GM18511 (cell line): ENCODE results near the gene NUP214.
"Not testable (repeated sequence)": the region's sequence is repeated elsewhere in the genome, so short reads cannot be mapped to it uniquely, and the experiment has no call there.

Source experiments
- ATAC-seq: cut with Tn5 transposase; IDR thresholded peaks from one replicate; pipeline ENCODE4 v1.9.1; 2021; ENCODE audit warnings: mild to moderate bottlenecking, moderate library complexity; ENCODE audit not compliant: unreplicated experiment

NUP214 gene

GRCh38 chr9:131096269-131097125 is 28.9 kb upstream of the NUP214 start, which contains the start of gene AIF1L:
Gene AIF1L, plus strand, starts transcription at chr9:131096531. Its CDS starts 99 bp downstream, at chr9:131096630.
- ATAC-seq: no peak

- no peak for ATAC-seq
These were observed 28.0 kb upstream of the NUP214 start for GRCh38 chr9:131097126-131097947.

GRCh38 chr9:131097948-131098278 is 27.5 kb upstream of the NUP214 start:
- ATAC-seq: no peak

- ATAC-seq: no peak
These were observed 26.8 kb upstream of the NUP214 start for GRCh38 chr9:131098391-131099101.

- no peak for ATAC-seq
These were observed 26.2 kb upstream of the NUP214 start for GRCh38 chr9:131099102-131099606.

GRCh38 chr9:131099845-131100244 is 25.5 kb upstream of the NUP214 start:
- not testable (repeated sequence) for ATAC-seq

- no peak for ATAC-seq
These were observed 24.9 kb upstream of the NUP214 start for GRCh38 chr9:131100445-131100844.

GRCh38 chr9:131101207-131101964 is 24.0 kb upstream of the NUP214 start:
- no peak for ATAC-seq

GRCh38 chr9:131103024-131103423 is 22.4 kb upstream of the NUP214 start:
- ATAC-seq: no peak

GRCh38 chr9:131103535-131103934 is 21.9 kb upstream of the NUP214 start:
- ATAC-seq: no peak

GRCh38 chr9:131104016-131104740 is 21.2 kb upstream of the NUP214 start:
- ATAC-seq: no peak

- ATAC-seq: no peak
These were observed 19.4 kb upstream of the NUP214 start for GRCh38 chr9:131105952-131106351.

GRCh38 chr9:131107760-131108159 is 17.6 kb upstream of the NUP214 start:
- ATAC-seq: no peak

GRCh38 chr9:131111186-131111853 is 14.1 kb upstream of the NUP214 start:
- ATAC-seq: no peak

- no peak for ATAC-seq
These were observed 13.5 kb upstream of the NUP214 start for GRCh38 chr9:131111854-131112311.

- no peak for ATAC-seq
These were observed 12.8 kb upstream of the NUP214 start for GRCh38 chr9:131112374-131113154.

GRCh38 chr9:131113655-131114054 is 11.7 kb upstream of the NUP214 start:
- ATAC-seq: no peak

- ATAC-seq: no peak
These were observed 11.3 kb upstream of the NUP214 start for GRCh38 chr9:131114084-131114535.
